H9 (cell line): Measurements from ENCODE around the gene HGF. TPM values are rescaled to one million over a fixed set of nuclear protein-coding genes. Genes with fewer than 3 reads are reported as not detected.

ENCODE experiments used
- DNase-seq: peaks from one replicate; pipeline ENCODE4 v3.0.0-alpha.2; 2017
- H2AFZ ChIP-seq: one replicate; pipeline ENCODE4 v1.6.1; 2013; ENCODE audit warnings: mild to moderate bottlenecking, low read length, control low read depth, moderate library complexity
- H2AK5ac ChIP-seq: 2 replicates; pipeline ENCODE4 v1.6.1; 2013; ENCODE audit warnings: low read length, control low read depth, mixed read lengths; ENCODE audit not compliant: insufficient read length
- H2BK120ac ChIP-seq: one replicate; pipeline ENCODE4 v1.6.1; 2013; ENCODE audit warnings: low read depth, mild to moderate bottlenecking, low read length, control low read depth, inconsistent platforms; ENCODE audit not compliant: poor library complexity, severe bottlenecking
- H2BK12ac ChIP-seq: 2 replicates; pipeline ENCODE4 v1.6.1; 2013; ENCODE audit warnings: low read length, control low read depth, mixed read lengths, low read depth; ENCODE audit not compliant: insufficient read length
- H2BK15ac ChIP-seq: 2 replicates; pipeline ENCODE4 v1.6.1; 2013; ENCODE audit warnings: low read depth, low read length, control low read depth
- H2BK20ac ChIP-seq: one replicate; pipeline ENCODE4 v1.6.1; 2013; ENCODE audit warnings: low read depth, mild to moderate bottlenecking, low read length, control low read depth, inconsistent platforms; ENCODE audit not compliant: poor library complexity, severe bottlenecking
- H2BK5ac ChIP-seq: 2 replicates; pipeline ENCODE4 v1.6.1; 2013; ENCODE audit warnings: low read length, control low read depth, mixed read lengths; ENCODE audit not compliant: insufficient read length
- H3K14ac ChIP-seq: 2 replicates; pipeline ENCODE4 v1.6.1; 2013; ENCODE audit warnings: low read length, control low read depth; ENCODE audit not compliant: insufficient read depth
- H3K18ac ChIP-seq: 2 replicates; pipeline ENCODE4 v1.6.1; 2013; ENCODE audit warnings: low read depth, mild to moderate bottlenecking, mixed read lengths, low read length, control low read depth; ENCODE audit not compliant: insufficient read length
- H3K23ac ChIP-seq: 2 replicates; pipeline ENCODE4 v1.6.1; 2013; ENCODE audit warnings: low read length, control low read depth, mixed read lengths, low read depth; ENCODE audit not compliant: insufficient read length
- H3K23me2 ChIP-seq: 2 replicates; pipeline ENCODE4 v1.6.1; 2013; ENCODE audit warnings: low read depth, mild to moderate bottlenecking, mixed read lengths, low read length, control low read depth; ENCODE audit not compliant: insufficient read length, poor library complexity, severe bottlenecking
- H3K27ac ChIP-seq: 2 replicates; pipeline ENCODE4 v1.5.1; 2013; ENCODE audit warnings: low read length, control low read depth, mixed read lengths, low read depth; ENCODE audit not compliant: insufficient read length
- H3K27me3 ChIP-seq: 2 replicates; pipeline ENCODE4 v1.6.1; 2013; ENCODE audit warnings: low read length, control low read depth, inconsistent platforms; ENCODE audit not compliant: insufficient read depth
- H3K4ac ChIP-seq: 2 replicates; pipeline ENCODE4 v1.6.1; 2013; ENCODE audit warnings: low read depth, mild to moderate bottlenecking, control low read depth, inconsistent platforms, low read length, moderate library complexity
- H3K4me1 ChIP-seq: 2 replicates; pipeline ENCODE4 v1.6.1; 2013; ENCODE audit warnings: low read length, control low read depth, inconsistent platforms; ENCODE audit not compliant: insufficient read depth
- H3K4me2 ChIP-seq: 2 replicates; pipeline ENCODE4 v1.6.1; 2013; ENCODE audit warnings: low read length, control low read depth, mixed read lengths; ENCODE audit not compliant: insufficient read length, insufficient read depth
- H3K56ac ChIP-seq: 2 replicates; pipeline ENCODE4 v1.6.1; 2013; ENCODE audit warnings: low read depth, mild to moderate bottlenecking, mixed read lengths, low read length, control low read depth; ENCODE audit not compliant: insufficient read length
- H3K79me1 ChIP-seq: 2 replicates; pipeline ENCODE4 v1.6.1; 2013; ENCODE audit warnings: low read depth, mild to moderate bottlenecking, moderate library complexity, low read length, control low read depth, inconsistent platforms; ENCODE audit not compliant: insufficient read depth, poor library complexity, severe bottlenecking
- H3K79me2 ChIP-seq: 2 replicates; pipeline ENCODE4 v1.6.1; 2013; ENCODE audit warnings: low read length, control low read depth, inconsistent platforms; ENCODE audit not compliant: insufficient read depth
- H3K9ac ChIP-seq: 2 replicates; pipeline ENCODE4 v1.6.1; 2013; ENCODE audit warnings: low read length, control low read depth, mixed read lengths; ENCODE audit not compliant: insufficient read length; ENCODE audit errors: extremely low read depth
- H3K9me3 ChIP-seq: one replicate; pipeline ENCODE4 v1.6.1; 2013; ENCODE audit warnings: low read depth, low read length, inconsistent platforms; ENCODE audit not compliant: control insufficient read depth
- H3T11ph ChIP-seq: one replicate; pipeline ENCODE4 v1.6.1; 2013; ENCODE audit warnings: mild to moderate bottlenecking, low read length, control low read depth, inconsistent platforms
- H4K20me1 ChIP-seq: one replicate; pipeline ENCODE4 v1.6.1; 2013; ENCODE audit not compliant: control insufficient read depth, insufficient read length, insufficient read depth
- H4K5ac ChIP-seq: 2 replicates; pipeline ENCODE4 v1.6.1; 2013; ENCODE audit warnings: low read depth, mild to moderate bottlenecking, mixed read lengths, low read length, control low read depth; ENCODE audit not compliant: insufficient read length
- H4K8ac ChIP-seq: replicated peaks from 2 replicates; pipeline ENCODE4 v1.6.1; 2013; ENCODE audit warnings: low read length, control low read depth, mixed read lengths, low read depth; ENCODE audit not compliant: insufficient read length
- H4K91ac ChIP-seq: 2 replicates; pipeline ENCODE4 v1.6.1; 2013; ENCODE audit warnings: low read depth, mild to moderate bottlenecking, moderate library complexity, mixed read lengths, low read length, control low read depth; ENCODE audit not compliant: insufficient read length
- H3K27ac Mint-ChIP-seq, 3 experiments: 2 replicates in 2 of 3; 3 replicates in 1 of 3; pipeline ENCODE4 v1.8.0; 2020 to 2021; ENCODE audit warnings: mixed read lengths in 3 of 3, mild to moderate bottlenecking in 1 of 3, moderate library complexity in 1 of 3
- H3K27me3 Mint-ChIP-seq: 2 replicates; pipeline ENCODE4 v1.8.0; 2021; ENCODE audit warnings: low read depth, mild to moderate bottlenecking, moderate library complexity, mixed read lengths
- H3K36me3 Mint-ChIP-seq, 3 experiments: 2 replicates in 2 of 3; 3 replicates in 1 of 3; pipeline ENCODE4 v1.8.0; 2020 to 2021; ENCODE audit warnings: low read depth in 3 of 3, mixed read lengths in 3 of 3; ENCODE audit not compliant: insufficient read depth in 1 of 3
- H3K4me1 Mint-ChIP-seq, 2 experiments: 2 replicates each; pipeline ENCODE4 v1.8.0; 2020; ENCODE audit warnings: mixed read lengths in 2 of 2
- H3K4me3 Mint-ChIP-seq, 2 experiments: 2 replicates in 1 of 2; 3 replicates in 1 of 2; pipeline ENCODE4 v1.8.0; 2020 to 2021; ENCODE audit warnings: mild to moderate bottlenecking in 2 of 2, mixed read lengths in 2 of 2, moderate library complexity in 1 of 2
- H3K9me3 Mint-ChIP-seq, 2 experiments: 2 replicates in 1 of 2; 3 replicates in 1 of 2; pipeline ENCODE4 v1.8.0; 2020; ENCODE audit warnings: mild to moderate bottlenecking in 2 of 2, mixed read lengths in 2 of 2, moderate library complexity in 1 of 2
- WGBS: extraction: QIAGEN DNeasy Blood & Tissue Kit; methylation state at CpG from one replicate; pipeline ENCODE4 v1.1.7; 2013; ENCODE audit warnings: missing lambda C conversion rate, low lambda C conversion rate, mixed read lengths; ENCODE audit not compliant: insufficient read length; ENCODE audit errors: extremely low coverage; 5-methylcytosine and 5-hydroxymethylcytosine counted together
- total RNA-seq: library from RNA; stranded (reverse); gene quantifications from 2 replicates; pipeline ENCODE4 v1.2.1, GENCODE V29; 2021
- TF ChIP-seq, protein P1 (sequence below): fragments of 200-600 bp; sonication (generic); conservative IDR thresholded peaks from 3 replicates; pipeline ENCODE4 v1.8.0; 2021; ENCODE audit warnings: antibody characterized with exemption, mild to moderate bottlenecking

HGF gene
- total RNA-seq, 1 experiment from 2014 or later: 0.15 TPM

DNA sequence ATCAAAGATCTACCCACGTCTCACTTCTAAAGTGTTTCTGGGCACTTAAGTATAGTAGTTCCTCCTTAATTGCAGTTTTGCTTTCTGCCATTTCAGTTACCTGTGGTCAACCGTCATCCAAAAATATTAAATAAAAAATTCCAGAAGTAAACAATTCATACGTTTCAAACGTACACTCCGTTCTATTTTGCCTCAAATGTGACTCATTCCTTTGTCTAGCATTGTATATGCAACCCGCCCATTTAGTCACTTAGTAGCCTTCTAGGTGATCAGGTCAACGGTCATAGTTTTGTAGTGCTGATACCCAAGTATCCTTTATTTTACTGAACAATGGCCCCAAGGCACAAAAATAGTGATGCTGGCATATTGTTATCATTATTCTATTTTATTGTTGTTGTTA is 33.8 kb downstream of the HGF start:
- Histone ChIP-seq H2BK5ac (no peak overlapping the region), H3K9me3 (no peaks in the 10 kb centered on the region), H3K23ac (no peak overlapping the region), H2BK20ac (no peak overlapping the region), H3K23me2 (no peaks in the 10 kb centered on the region), H3K79me1 (no peaks in the 10 kb centered on the region), H2BK15ac (no peak overlapping the region), H3K4me2 (no peak overlapping the region), H3K27ac (no peak overlapping the region), H3T11ph (no peak overlapping the region), H4K8ac (no peak overlapping the region), H3K9ac (no peak overlapping the region), H4K91ac (no peak overlapping the region), H3K79me2 (no peaks in the 10 kb centered on the region), H3K4me1 (no peaks in the 10 kb centered on the region), H2AK5ac (no peak overlapping the region), H3K27me3 (no peaks in the 10 kb centered on the region), H3K14ac (no peak overlapping the region), H4K5ac (no peak overlapping the region), H2BK12ac (no peak overlapping the region), H2AFZ (no peak overlapping the region), H3K56ac (no peak overlapping the region), H3K18ac (no peak overlapping the region), H3K4ac (no peak overlapping the region), H2BK120ac (no peak overlapping the region), H4K20me1 (no peaks in the 10 kb centered on the region)
- no peak overlapping the region for H3K4me3 Mint-ChIP-seq
- DNase-seq: no peak
- H3K36me3 Mint-ChIP-seq: no peaks in the 10 kb centered on the region
- no peak overlapping the region for H3K27ac Mint-ChIP-seq
- WGBS: 100% methylated on average over 3 of the region's 7 CpGs
- no peaks in the 10 kb centered on the region for H3K9me3 Mint-ChIP-seq
- H3K4me1 Mint-ChIP-seq: no peaks in the 10 kb centered on the region; a peak in 1 of 4 replicates
- no peaks in the 10 kb centered on the region for H3K27me3 Mint-ChIP-seq
- TF ChIP-seq, protein P1, sequence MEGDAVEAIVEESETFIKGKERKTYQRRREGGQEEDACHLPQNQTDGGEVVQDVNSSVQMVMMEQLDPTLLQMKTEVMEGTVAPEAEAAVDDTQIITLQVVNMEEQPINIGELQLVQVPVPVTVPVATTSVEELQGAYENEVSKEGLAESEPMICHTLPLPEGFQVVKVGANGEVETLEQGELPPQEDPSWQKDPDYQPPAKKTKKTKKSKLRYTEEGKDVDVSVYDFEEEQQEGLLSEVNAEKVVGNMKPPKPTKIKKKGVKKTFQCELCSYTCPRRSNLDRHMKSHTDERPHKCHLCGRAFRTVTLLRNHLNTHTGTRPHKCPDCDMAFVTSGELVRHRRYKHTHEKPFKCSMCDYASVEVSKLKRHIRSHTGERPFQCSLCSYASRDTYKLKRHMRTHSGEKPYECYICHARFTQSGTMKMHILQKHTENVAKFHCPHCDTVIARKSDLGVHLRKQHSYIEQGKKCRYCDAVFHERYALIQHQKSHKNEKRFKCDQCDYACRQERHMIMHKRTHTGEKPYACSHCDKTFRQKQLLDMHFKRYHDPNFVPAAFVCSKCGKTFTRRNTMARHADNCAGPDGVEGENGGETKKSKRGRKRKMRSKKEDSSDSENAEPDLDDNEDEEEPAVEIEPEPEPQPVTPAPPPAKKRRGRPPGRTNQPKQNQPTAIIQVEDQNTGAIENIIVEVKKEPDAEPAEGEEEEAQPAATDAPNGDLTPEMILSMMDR: no peak
